Astrocyte (in vitro differentiated cells and primary cell): ENCODE data around the gene CNPY3.

Experiments used
- EZH2 ChIP-seq: IDR thresholded peaks from 2 replicates; pipeline ENCODE4 v1.6.1; 2012; ENCODE audit warnings: mild to moderate bottlenecking, low read length, inconsistent platforms; ENCODE audit not compliant: insufficient read depth
- TF ChIP-seq, protein P1 (sequence below): IDR thresholded peaks from 2 replicates; pipeline ENCODE4 v1.5.1; 2011; ENCODE audit warnings: low read depth, mild to moderate bottlenecking, inconsistent platforms, low read length, moderate library complexity; ENCODE audit not compliant: insufficient read depth

DNA sequence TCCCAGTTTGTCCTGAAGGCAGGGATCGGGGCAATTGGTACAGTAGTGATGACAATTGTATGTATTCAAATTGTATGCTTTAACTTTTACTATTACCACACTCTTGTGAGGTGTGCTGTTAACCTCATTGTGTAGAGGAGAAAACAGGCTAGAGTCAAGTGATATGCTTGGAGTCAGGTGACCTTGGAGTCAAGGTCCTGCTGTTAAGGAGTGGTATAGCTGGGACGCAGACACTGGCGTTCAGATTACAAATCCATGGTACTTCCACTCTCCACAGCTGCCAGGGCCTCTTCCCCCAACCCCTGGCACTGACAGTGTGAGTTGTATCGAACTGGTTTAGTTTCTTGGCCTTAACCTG is 10.5 kb downstream of the CNPY3 start:
- TF ChIP-seq, protein P1, sequence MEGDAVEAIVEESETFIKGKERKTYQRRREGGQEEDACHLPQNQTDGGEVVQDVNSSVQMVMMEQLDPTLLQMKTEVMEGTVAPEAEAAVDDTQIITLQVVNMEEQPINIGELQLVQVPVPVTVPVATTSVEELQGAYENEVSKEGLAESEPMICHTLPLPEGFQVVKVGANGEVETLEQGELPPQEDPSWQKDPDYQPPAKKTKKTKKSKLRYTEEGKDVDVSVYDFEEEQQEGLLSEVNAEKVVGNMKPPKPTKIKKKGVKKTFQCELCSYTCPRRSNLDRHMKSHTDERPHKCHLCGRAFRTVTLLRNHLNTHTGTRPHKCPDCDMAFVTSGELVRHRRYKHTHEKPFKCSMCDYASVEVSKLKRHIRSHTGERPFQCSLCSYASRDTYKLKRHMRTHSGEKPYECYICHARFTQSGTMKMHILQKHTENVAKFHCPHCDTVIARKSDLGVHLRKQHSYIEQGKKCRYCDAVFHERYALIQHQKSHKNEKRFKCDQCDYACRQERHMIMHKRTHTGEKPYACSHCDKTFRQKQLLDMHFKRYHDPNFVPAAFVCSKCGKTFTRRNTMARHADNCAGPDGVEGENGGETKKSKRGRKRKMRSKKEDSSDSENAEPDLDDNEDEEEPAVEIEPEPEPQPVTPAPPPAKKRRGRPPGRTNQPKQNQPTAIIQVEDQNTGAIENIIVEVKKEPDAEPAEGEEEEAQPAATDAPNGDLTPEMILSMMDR = no peak
- no peak for TF ChIP-seq EZH2
